HG03520 (cell line): ENCODE data around the gene PAPLN.

Experiments
- ATAC-seq: cut with Tn5 transposase; IDR thresholded peaks from one replicate; pipeline ENCODE4 v1.9.1; 2021; ENCODE audit warnings: mild to moderate bottlenecking, moderate library complexity; ENCODE audit not compliant: unreplicated experiment

PAPLN gene

GRCh38 chr14:73227812-73228781, 9.2 kb upstream of the PAPLN start:
- no peak for ATAC-seq

GRCh38 chr14:73230051-73230450, 7.3 kb upstream of the PAPLN start:
- no peak for ATAC-seq

- no peak for ATAC-seq
Measured at GRCh38 chr14:73231981-73232851, 5.1 kb upstream of the PAPLN start.

- ATAC-seq: no peak
Measured at GRCh38 chr14:73232984-73233383, 4.3 kb upstream of the PAPLN start.

GRCh38 chr14:73233564-73233963, 3.7 kb upstream of the PAPLN start:
- ATAC-seq: no peak

- ATAC-seq: no peak
Measured at GRCh38 chr14:73234029-73234428, 3.3 kb upstream of the PAPLN start.

GRCh38 chr14:73234586-73235394, 2.5 kb upstream of the PAPLN start:
- ATAC-seq: no peak

- ATAC-seq: no peak
Measured at GRCh38 chr14:73235531-73236155, 1.7 kb upstream of the PAPLN start.

- ATAC-seq: no peak
Measured at GRCh38 chr14:73236157-73236556, 1.1 kb upstream of the PAPLN start.

- ATAC-seq: no peak
Measured at GRCh38 chr14:73236752-73237218, 521 bp upstream of the PAPLN start.

GRCh38 chr14:73237786-73238423, 599 bp downstream of the PAPLN start:
- no peak for ATAC-seq

GRCh38 chr14:73238424-73238852, 1.1 kb downstream of the PAPLN start:
- no peak for ATAC-seq

GRCh38 chr14:73238941-73239340, 1.6 kb downstream of the PAPLN start:
- no peak for ATAC-seq

- ATAC-seq: no peak
Measured at GRCh38 chr14:73239393-73240241, 2.3 kb downstream of the PAPLN start.

- ATAC-seq: no peak
Measured at GRCh38 chr14:73240816-73241480, 3.6 kb downstream of the PAPLN start.

GRCh38 chr14:73241481-73242165, 4.3 kb downstream of the PAPLN start:
- ATAC-seq: no peak

GRCh38 chr14:73242357-73242901, 5.1 kb downstream of the PAPLN start:
- ATAC-seq: no peak
